Panc1 (cell line): ENCODE measurements around the gene GMDS.

Experiments used
- POLR2AphosphoS5 ChIP-seq: IDR thresholded peaks from 2 replicates; pipeline ENCODE4 v1.6.1; 2012; ENCODE audit warnings: mild to moderate bottlenecking, low read depth, low read length, moderate library complexity
- SIN3A ChIP-seq: IDR thresholded peaks from 2 replicates; pipeline ENCODE4 v1.6.1; 2012; ENCODE audit warnings: low read depth, mild to moderate bottlenecking, low read length, moderate library complexity, borderline replicate concordance; ENCODE audit not compliant: insufficient read depth
- TF ChIP-seq, protein P1 (sequence below): fragments of 450-650 bp; IDR thresholded peaks from 2 replicates; pipeline ENCODE4 v1.5.1; 2017; ENCODE audit warnings: mild to moderate bottlenecking
- TF ChIP-seq, protein P2 (sequence below), 2 experiments: IDR thresholded peaks; 2 replicates each; pipeline ENCODE4 v1.6.1; 2011 to 2012; ENCODE audit warnings: low read depth in 2 of 2, control low read depth in 1 of 2, low read length in 1 of 2, mild to moderate bottlenecking in 1 of 2, moderate library complexity in 1 of 2; ENCODE audit not compliant: insufficient read depth in 1 of 2

DNA sequence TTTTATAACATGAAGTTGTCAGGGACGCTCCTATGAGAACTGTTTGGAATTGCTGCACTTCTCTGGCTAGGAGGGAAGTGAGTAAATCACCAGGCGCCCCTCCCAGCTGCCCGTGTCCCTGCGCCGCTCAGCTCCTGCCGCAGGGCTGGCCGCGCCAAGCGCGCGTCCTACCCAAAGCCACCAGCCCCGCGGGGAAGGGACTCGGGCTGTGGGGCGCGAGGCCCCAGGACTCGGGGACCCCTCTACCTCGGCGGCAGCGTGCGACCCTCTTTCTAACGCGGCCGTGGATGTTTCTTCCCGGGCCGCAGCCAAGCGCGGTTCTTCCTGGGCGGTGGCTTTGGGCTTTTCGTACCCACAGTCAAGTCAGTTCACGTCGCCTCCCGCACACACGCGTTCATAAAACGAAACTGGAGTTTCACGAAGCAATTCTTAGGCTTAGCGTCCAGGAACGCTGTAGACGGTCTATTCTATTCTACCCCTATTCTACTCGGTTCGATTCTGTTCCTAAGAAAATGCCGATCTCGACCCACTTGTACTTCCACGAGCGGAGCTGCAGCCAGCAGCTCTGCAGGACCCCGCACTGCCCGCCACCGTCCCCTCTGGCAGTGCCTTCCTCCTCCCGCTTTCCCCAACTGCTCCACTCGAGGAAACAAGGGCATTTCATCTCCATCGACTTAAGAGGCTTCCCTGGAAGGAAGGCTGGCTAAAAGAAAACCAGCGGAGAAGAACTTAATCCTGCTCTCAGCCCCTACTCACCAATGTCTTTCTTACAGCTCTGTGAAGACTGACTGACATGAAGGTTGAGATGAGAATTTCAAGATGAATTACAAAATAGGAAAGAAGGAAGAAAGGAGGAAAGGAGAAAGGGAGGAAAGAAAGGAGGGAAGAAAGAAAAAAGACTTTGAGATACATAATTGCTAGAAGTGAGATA is 620.3 kb downstream of the GMDS start:
- TF ChIP-seq, protein P1, sequence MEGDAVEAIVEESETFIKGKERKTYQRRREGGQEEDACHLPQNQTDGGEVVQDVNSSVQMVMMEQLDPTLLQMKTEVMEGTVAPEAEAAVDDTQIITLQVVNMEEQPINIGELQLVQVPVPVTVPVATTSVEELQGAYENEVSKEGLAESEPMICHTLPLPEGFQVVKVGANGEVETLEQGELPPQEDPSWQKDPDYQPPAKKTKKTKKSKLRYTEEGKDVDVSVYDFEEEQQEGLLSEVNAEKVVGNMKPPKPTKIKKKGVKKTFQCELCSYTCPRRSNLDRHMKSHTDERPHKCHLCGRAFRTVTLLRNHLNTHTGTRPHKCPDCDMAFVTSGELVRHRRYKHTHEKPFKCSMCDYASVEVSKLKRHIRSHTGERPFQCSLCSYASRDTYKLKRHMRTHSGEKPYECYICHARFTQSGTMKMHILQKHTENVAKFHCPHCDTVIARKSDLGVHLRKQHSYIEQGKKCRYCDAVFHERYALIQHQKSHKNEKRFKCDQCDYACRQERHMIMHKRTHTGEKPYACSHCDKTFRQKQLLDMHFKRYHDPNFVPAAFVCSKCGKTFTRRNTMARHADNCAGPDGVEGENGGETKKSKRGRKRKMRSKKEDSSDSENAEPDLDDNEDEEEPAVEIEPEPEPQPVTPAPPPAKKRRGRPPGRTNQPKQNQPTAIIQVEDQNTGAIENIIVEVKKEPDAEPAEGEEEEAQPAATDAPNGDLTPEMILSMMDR = no peak
- TF ChIP-seq SIN3A (no peak), POLR2AphosphoS5 (no peak)
- TF ChIP-seq, protein P2, sequence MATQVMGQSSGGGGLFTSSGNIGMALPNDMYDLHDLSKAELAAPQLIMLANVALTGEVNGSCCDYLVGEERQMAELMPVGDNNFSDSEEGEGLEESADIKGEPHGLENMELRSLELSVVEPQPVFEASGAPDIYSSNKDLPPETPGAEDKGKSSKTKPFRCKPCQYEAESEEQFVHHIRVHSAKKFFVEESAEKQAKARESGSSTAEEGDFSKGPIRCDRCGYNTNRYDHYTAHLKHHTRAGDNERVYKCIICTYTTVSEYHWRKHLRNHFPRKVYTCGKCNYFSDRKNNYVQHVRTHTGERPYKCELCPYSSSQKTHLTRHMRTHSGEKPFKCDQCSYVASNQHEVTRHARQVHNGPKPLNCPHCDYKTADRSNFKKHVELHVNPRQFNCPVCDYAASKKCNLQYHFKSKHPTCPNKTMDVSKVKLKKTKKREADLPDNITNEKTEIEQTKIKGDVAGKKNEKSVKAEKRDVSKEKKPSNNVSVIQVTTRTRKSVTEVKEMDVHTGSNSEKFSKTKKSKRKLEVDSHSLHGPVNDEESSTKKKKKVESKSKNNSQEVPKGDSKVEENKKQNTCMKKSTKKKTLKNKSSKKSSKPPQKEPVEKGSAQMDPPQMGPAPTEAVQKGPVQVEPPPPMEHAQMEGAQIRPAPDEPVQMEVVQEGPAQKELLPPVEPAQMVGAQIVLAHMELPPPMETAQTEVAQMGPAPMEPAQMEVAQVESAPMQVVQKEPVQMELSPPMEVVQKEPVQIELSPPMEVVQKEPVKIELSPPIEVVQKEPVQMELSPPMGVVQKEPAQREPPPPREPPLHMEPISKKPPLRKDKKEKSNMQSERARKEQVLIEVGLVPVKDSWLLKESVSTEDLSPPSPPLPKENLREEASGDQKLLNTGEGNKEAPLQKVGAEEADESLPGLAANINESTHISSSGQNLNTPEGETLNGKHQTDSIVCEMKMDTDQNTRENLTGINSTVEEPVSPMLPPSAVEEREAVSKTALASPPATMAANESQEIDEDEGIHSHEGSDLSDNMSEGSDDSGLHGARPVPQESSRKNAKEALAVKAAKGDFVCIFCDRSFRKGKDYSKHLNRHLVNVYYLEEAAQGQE (IDR thresholded peaks at IDR 0.05; ENCODE audit: insufficient read depth in 1 of 2, low read depth in 2 of 2, low read length in 1 of 2) = no peak
